GM12864 (cell line): ENCODE data around the gene RPL36.

ENCODE experiments used
- DNase-seq: peaks from one replicate; pipeline ENCODE4 v3.0.0-alpha.2; 2011; ENCODE audit warnings: low read depth
- H3K4me3 ChIP-seq: 2 replicates; pipeline ENCODE4 v1.5.1; 2011; ENCODE audit warnings: mild to moderate bottlenecking, low read depth, low read length, control low read depth
- TF ChIP-seq, protein P1 (sequence below): IDR thresholded peaks from 2 replicates; pipeline ENCODE4 v1.5.1; 2011; ENCODE audit warnings: low read depth, mild to moderate bottlenecking, moderate library complexity, low read length, control low read depth, inconsistent platforms; ENCODE audit errors: missing control alignments

Gene RPL36

DNA sequence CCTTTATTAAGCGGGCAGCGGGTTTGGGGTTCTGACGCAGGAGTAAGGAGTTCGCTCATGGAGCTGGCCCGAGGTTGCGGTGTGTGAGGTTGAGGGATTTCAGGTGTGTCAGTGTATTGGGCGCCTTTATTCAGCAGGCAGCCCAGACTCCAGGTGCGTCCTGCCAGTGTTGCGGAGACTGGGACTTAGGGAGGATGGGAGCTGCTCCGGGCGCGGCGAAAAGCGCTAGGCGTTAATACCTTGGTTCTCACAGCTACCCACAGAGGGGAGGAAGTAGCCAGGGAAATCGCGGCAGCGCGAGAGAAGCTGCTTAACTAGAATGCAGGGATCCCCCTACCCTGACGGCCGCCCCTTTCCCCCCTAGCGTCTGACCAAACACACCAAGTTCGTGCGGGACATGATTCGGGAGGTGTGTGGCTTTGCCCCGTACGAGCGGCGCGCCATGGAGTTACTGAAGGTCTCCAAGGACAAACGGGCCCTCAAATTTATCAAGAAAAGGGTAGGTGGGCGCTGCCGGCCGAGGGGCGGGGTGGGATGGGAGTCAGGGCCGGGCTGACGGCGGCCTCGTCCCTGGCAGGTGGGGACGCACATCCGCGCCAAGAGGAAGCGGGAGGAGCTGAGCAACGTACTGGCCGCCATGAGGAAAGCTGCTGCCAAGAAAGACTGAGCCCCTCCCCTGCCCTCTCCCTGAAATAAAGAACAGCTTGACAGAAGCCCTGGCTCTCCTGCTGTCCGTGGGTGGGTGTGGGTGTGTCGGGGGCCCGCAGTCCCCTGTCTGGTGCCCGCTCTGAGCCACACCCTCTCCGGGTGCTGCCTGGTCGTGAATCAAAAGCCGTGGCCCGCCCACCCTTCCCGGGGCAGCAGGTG is 1.1 kb downstream of the RPL36 start:
- TF ChIP-seq, protein P1, sequence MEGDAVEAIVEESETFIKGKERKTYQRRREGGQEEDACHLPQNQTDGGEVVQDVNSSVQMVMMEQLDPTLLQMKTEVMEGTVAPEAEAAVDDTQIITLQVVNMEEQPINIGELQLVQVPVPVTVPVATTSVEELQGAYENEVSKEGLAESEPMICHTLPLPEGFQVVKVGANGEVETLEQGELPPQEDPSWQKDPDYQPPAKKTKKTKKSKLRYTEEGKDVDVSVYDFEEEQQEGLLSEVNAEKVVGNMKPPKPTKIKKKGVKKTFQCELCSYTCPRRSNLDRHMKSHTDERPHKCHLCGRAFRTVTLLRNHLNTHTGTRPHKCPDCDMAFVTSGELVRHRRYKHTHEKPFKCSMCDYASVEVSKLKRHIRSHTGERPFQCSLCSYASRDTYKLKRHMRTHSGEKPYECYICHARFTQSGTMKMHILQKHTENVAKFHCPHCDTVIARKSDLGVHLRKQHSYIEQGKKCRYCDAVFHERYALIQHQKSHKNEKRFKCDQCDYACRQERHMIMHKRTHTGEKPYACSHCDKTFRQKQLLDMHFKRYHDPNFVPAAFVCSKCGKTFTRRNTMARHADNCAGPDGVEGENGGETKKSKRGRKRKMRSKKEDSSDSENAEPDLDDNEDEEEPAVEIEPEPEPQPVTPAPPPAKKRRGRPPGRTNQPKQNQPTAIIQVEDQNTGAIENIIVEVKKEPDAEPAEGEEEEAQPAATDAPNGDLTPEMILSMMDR, result no peak
- no peak for DNase-seq
- H3K4me3 ChIP-seq, result peak overlapping the region; percentile 88

DNA sequence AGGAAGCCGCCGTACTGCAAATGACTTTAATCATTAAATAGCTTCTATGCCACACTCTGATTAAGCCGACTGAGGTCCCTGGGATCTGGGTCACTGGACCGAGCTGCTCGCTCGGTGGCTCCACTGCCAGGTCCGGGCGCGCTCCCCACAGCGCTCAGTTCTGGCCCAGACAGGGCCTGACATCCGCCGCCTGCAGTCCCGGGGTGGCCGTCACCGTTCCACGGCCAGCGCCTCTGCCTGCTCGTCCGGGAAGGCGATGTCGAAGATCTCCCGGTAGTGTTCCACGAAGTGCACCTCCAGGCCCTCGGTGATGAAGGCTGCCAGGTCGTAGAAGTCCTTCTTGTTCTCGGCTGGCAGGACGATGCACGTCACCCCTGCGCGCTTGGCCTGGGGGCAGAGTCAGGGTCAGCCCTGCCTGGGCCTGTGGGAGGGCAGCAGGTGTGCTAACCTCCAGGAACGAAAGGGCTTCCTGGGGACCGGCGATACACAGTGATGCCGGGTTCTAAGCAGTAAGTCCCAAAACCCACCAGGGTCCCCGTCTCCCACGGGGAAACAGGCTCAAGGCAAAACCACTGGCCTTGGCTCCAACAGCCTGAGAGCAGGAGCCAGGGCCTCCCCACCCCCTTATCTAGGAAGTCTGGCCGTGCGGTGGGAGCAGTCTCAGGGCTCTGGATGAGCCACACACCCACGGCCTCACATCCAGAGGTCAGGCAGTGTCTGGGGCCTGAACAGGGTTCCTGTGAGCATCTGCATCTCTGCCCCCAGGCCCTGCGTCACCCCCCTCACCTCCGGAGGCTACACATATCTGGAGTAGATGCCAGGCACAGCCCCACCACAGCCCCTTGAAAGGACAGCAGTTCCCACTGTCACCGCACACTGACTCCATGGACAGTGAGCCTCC is 2.0 kb downstream of the RPL36 start:
- TF ChIP-seq, protein P1, result no peak
- no peak for DNase-seq
- peak overlapping the region; percentile 88 for H3K4me3 ChIP-seq

DNA sequence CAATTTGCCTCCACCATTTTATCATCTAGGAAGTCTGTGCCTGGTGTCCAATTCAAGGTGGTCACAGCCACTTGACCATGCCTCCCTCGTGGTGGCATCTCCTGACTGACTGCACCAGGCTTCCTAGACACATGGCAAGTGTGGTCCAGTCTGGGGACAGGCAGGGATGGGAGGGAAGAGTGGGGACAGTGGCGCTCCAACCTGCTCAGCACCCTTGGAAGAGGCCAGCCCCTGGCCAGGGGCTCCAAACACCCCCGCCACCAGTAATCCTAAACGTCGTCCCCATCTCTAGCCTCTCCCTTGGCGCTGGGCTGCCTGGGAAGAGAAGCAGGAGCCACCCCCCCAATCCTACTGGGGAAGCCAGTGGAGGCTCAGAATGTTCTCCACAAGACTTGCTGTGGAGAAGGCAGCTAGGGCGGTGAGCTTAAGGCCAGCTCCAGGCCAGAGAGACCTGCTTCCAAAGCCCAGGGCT is 2.7 kb downstream of the RPL36 start:
- TF ChIP-seq, protein P1, result no peak
- H3K4me3 ChIP-seq, result peak overlapping the region; percentile 88
- DNase-seq, result no peak

DNA sequence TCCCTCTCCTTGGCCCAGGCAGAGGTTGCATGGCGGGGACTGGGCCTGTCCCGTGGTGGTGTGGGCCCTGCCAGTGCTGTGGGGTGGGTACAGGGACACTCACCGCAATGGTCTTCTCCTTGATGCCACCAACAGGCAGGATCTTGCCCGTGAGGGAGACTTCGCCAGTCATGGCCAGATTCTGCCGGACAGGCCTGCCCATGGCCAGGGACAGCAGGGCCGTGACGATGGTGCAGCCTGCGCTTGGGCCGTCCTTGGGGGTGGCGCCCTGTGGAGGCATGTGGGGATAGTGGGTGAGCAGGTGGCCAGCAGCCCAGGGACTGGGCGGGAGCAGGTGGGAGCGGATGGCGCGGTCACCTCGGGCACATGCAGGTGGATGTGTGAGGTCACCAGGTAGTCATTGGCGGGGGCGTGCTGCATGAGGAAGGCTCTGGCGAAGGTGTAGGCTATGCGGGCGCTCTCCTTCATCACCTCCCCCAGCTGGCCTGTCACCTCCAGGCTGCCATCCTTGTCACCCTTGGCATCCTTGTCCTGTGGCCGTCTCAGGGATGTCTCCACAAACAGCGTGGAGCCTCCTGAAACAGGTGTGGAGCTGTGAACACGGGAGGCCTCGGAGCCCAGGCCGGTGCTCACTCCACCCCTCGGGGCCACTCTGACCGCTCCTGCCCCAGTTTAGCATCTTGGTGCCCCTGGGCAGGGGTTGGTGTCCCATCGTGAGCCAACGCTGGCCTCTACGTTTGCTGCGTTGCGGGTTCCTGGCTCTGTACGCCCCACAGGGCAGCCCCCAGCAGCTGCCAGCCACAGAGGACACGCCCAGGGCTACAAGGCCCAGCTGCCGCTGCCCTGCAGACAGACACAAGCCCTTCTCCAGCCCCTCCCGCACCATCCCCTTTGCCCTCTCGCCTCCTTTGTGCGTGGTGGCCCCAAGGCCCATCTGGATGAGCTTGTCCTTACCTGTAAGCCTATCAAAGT is 3.4 kb downstream of the RPL36 start:
- H3K4me3 ChIP-seq, result no peak overlapping the region; the same call in 1 of the 2 replicates
- TF ChIP-seq, protein P1, result no peak
- DNase-seq, result no peak

DNA sequence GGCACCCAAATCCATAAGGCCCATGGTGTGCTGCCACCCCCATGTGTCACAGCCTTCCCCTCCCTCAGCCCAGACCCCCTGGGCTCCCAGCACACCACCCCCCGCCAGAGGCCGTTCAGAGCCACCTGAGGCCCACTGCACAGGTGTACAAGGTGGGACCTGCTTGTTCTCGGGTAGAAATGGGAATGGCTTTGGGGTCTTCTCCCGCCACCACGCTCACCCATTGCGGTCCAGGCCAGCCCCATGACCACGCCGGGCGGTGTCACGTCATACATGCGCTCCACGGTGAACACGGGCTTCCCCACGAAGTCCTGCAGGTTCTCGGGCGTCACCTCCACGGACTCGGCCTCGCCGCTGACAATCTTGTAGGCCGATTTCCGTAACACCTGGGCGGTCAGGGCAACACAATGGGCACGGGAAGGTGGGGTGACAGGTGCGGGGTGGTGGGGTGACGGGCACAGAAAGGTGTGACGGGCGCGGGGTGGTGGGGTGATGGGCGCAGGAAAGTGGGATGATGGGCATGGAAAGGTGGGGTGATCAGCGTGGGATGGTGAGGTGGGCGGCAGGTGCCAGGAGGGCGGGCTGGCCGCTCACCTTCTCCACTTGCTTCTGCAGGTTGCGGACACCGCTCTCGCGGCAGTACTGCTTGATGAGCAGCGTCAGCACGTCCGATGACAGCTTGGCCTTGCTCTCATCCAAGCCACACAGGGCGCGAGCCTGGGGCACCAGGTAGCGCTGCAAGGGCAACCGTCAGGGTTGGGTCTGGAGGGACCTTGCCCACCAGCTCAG is 4.3 kb downstream of the RPL36 start:
- DNase-seq, result no peak
- H3K4me3 ChIP-seq, result no peak overlapping the region
- TF ChIP-seq, protein P1, result no peak
